Body of pancreas (tissue), 4 donors: ENCODE measurements around the gene LEF1.

Source experiments
- CTCF ChIP-seq, 7 experiments: fragments of 450-650 bp in 4 of 7; fragments of 200-600 bp in 3 of 7; sonication (generic) in 3 of 7; IDR thresholded peaks; one replicate each; pipeline ENCODE4 v1.5.1; 2016 to 2019; ENCODE audit warnings: antibody characterized with exemption in 7 of 7
- POLR2A ChIP-seq, 3 donors: fragments of 450-650 bp; IDR thresholded peaks; one replicate each; pipeline ENCODE4 v1.6.1; 2016; ENCODE audit warnings: antibody characterized with exemption in 3 of 3, mild to moderate bottlenecking in 2 of 3

GRCh38 chr4:108146336-108146735 is 22.4 kb downstream of the LEF1 start:
- TF ChIP-seq CTCF (IDR thresholded peaks at IDR 0.05) (no peak), POLR2A (IDR thresholded peaks at IDR 0.05) (no peak)
